HCT116 (cell line): Measurements from ENCODE around the gene RWDD1. TPM values are rescaled to one million over a fixed set of nuclear protein-coding genes. Genes with fewer than 3 reads are reported as not detected.

ENCODE experiments used
- ATAC-seq: fragments of 200-7000 bp; cut with Tn5 transposase; 2 replicates; pipeline ENCODE4 v1.9.1; 2020; ENCODE audit warnings: mild to moderate bottlenecking, moderate library complexity
- BruUV-seq: library from RNA; stranded (reverse); fragments of 400-500 nt; replicated peaks from 2 replicates; lab custom pipeline; 2021; lab: Mats Ljungman, UMichigan
- CTCF ChIA-PET: fragments of 300-600 bp; sonication (Branson Sonifier 250); formaldehyde crosslinking; loops from one replicate; lab custom pipeline; 2021; ENCODE audit warnings: antibody characterized with exemption; lab: Charles Lee
- POLR2A ChIA-PET: fragments of 300-600, 350-600 bp; sonication (Branson Sonifier 250); formaldehyde crosslinking; loops from one replicate; lab custom pipeline; 2021; ENCODE audit warnings: antibody characterized with exemption; lab: Charles Lee
- RAD21 ChIA-PET, 2 experiments: fragments of 300-600 bp; sonication (Branson Sonifier 250); formaldehyde crosslinking; loops; one replicate each; lab custom pipeline; 2023; ENCODE audit warnings: low total read pairs in 2 of 2; ENCODE audit not compliant: uncharacterized antibody in 2 of 2, unreplicated experiment in 2 of 2, low non-redundant PET in 1 of 2; lab: Charles Lee
- DNase-seq: peaks from one replicate; pipeline ENCODE4 v3.0.0-alpha.2; 2010; ENCODE audit warnings: low read depth, low spot score
- H2AFZ ChIP-seq: fragments of 200-600 bp; shearing (Covaris generic), sonication (generic); 2 replicates; pipeline ENCODE4 v1.6.1; 2017; ENCODE audit warnings: low read depth, mixed run types, mixed read lengths, antibody characterized with exemption, low read length; ENCODE audit not compliant: poor library complexity, severe bottlenecking
- H3K27ac ChIP-seq: 2 replicates; pipeline ENCODE4 v1.5.1; 2012; ENCODE audit warnings: low read depth, low read length
- H3K27me3 ChIP-seq: fragments of 200-600 bp; sonication (generic); 2 replicates; pipeline ENCODE4 v1.6.1; 2016; ENCODE audit warnings: mixed run types, low read length, mixed read lengths; ENCODE audit not compliant: insufficient read depth
- H3K36me3 ChIP-seq, 2 experiments: fragments of 200-500 bp in 1 of 2; fragments of 200-600 bp in 1 of 2; sonication (Bioruptor generic) in 1 of 2; sonication (generic) in 1 of 2; 2 replicates each; pipeline versions ENCODE4 v1.5.1 to v1.6.1; 2014 to 2016; ENCODE audit warnings: low read length in 2 of 2, inconsistent platforms in 1 of 2, mixed read lengths in 1 of 2, mixed run types in 1 of 2; ENCODE audit not compliant: insufficient read depth in 2 of 2, control insufficient read depth in 1 of 2
- H3K4me1 ChIP-seq, 2 experiments: fragments of 200-600 bp in 1 of 2; sonication (generic) in 1 of 2; 2 replicates each; pipeline versions ENCODE4 v1.5.1 to v1.6.1; 2012 to 2017; ENCODE audit warnings: low read length in 2 of 2, inconsistent platforms in 1 of 2, mild to moderate bottlenecking in 1 of 2, mixed read lengths in 1 of 2, mixed run types in 1 of 2, moderate library complexity in 1 of 2; ENCODE audit not compliant: insufficient read depth in 2 of 2, control insufficient read depth in 1 of 2
- H3K4me2 ChIP-seq: fragments of 200-600 bp; sonication (generic); 2 replicates; pipeline ENCODE4 v1.6.1; 2017; ENCODE audit warnings: mixed run types, low read length, mixed read lengths
- H3K4me3 ChIP-seq, 2 experiments: fragments of 200-600 bp in 1 of 2; sonication (generic) in 1 of 2; replicated peaks in 1 of 2; 2 replicates each; pipeline ENCODE4 v1.5.1; 2011 to 2016; ENCODE audit warnings: low read length in 2 of 2, control low read depth in 1 of 2, low read depth in 1 of 2, mild to moderate bottlenecking in 1 of 2, mixed read lengths in 1 of 2, mixed run types in 1 of 2
- H3K79me2 ChIP-seq: fragments of 200-600 bp; sonication (generic); 2 replicates; pipeline ENCODE4 v1.6.1; 2017; ENCODE audit warnings: mild to moderate bottlenecking, mixed run types, low read length, moderate library complexity, mixed read lengths; ENCODE audit not compliant: insufficient read depth
- H3K9ac ChIP-seq: fragments of 200-600 bp; sonication (generic); 2 replicates; pipeline ENCODE4 v1.6.1; 2016; ENCODE audit warnings: low read length, mixed read lengths
- H3K9me2 ChIP-seq: fragments of 200-600 bp; sonication (generic), shearing (Covaris generic); 2 replicates; pipeline ENCODE4 v1.6.1; 2017; ENCODE audit warnings: mixed run types, mild to moderate bottlenecking, moderate library complexity; ENCODE audit not compliant: insufficient read depth
- H3K9me3 ChIP-seq, 2 experiments: fragments of 200-500 bp in 1 of 2; fragments of 200-600 bp in 1 of 2; sonication (Bioruptor generic) in 1 of 2; sonication (generic) in 1 of 2; 2 replicates each; pipeline ENCODE4 v1.6.1; 2014 to 2017; ENCODE audit warnings: low read length in 2 of 2, mixed read lengths in 2 of 2, inconsistent platforms in 1 of 2, low read depth in 1 of 2, mild to moderate bottlenecking in 1 of 2, mixed run types in 1 of 2, moderate library complexity in 1 of 2; ENCODE audit not compliant: control insufficient read depth in 1 of 2, insufficient read depth in 1 of 2
- H4K20me1 ChIP-seq: fragments of 200-600 bp; sonication (generic), shearing (Covaris generic); 2 replicates; pipeline ENCODE4 v1.6.1; 2017; ENCODE audit warnings: mixed run types, mild to moderate bottlenecking, moderate library complexity; ENCODE audit not compliant: insufficient read depth
- CEBPB ChIP-seq: IDR thresholded peaks from 2 replicates; pipeline ENCODE4 v1.6.1; 2012; ENCODE audit warnings: low read depth
- CTCF ChIP-seq, 3 experiments: fragments of 200-600 bp in 1 of 3; sonication (generic) in 1 of 3; IDR thresholded peaks in 2 of 3; conservative IDR thresholded peaks in 1 of 3; 2 replicates each; pipeline ENCODE4 v1.5.1; 2012 to 2017; ENCODE audit warnings: low read depth in 2 of 3, low read length in 2 of 3, antibody characterized with exemption in 1 of 3, borderline replicate concordance in 1 of 3, control low read depth in 1 of 3, mild to moderate bottlenecking in 1 of 3, mixed read lengths in 1 of 3, mixed run types in 1 of 3, moderate library complexity in 1 of 3; ENCODE audit not compliant: insufficient read depth in 1 of 3
- ELF1 ChIP-seq: IDR thresholded peaks from 2 replicates; pipeline ENCODE4 v1.6.1; 2012; ENCODE audit warnings: low read depth, borderline replicate concordance
- EZH2phosphoT487 ChIP-seq: fragments of 200-600 bp; IDR thresholded peaks from 2 replicates; pipeline ENCODE4 v1.6.1; 2018; ENCODE audit warnings: antibody characterized with exemption, borderline replicate concordance
- FOSL1 ChIP-seq: IDR thresholded peaks from 2 replicates; pipeline ENCODE4 v1.6.1; 2012; ENCODE audit warnings: low read depth
- JUND ChIP-seq: IDR thresholded peaks from 2 replicates; pipeline ENCODE4 v1.6.1; 2012
- RAD21 ChIP-seq: IDR thresholded peaks from 2 replicates; pipeline ENCODE4 v1.6.1; 2012; ENCODE audit warnings: low read depth, mild to moderate bottlenecking
- SIN3A ChIP-seq: IDR thresholded peaks from 2 replicates; pipeline ENCODE4 v1.6.1; 2012; ENCODE audit warnings: low read depth
- YY1 ChIP-seq: IDR thresholded peaks from 2 replicates; pipeline ENCODE4 v1.6.1; 2011; ENCODE audit warnings: low read length, low read depth, moderate library complexity, mild to moderate bottlenecking; ENCODE audit not compliant: insufficient replicate concordance; ENCODE audit errors: extremely low read depth
- ZBTB33 ChIP-seq: IDR thresholded peaks from 2 replicates; pipeline ENCODE4 v1.6.1; 2011; ENCODE audit warnings: mild to moderate bottlenecking, low read length, moderate library complexity; ENCODE audit not compliant: insufficient replicate concordance; ENCODE audit errors: extremely low read depth
- ZFX ChIP-seq: fragments of 450-650 bp; IDR thresholded peaks from 2 replicates; pipeline ENCODE4 v1.6.1; 2017
- ZNF274 ChIP-seq: fragments of 200-500 bp; sonication (Bioruptor generic); IDR thresholded peaks from 2 replicates; pipeline ENCODE4 v1.6.1; 2014; ENCODE audit warnings: mild to moderate bottlenecking, low read depth, low read length, inconsistent platforms
- intact Hi-C: fragments of 100-400 bp; cut with micrococcal nuclease; formaldehyde crosslinking; loops from 2 replicates; pipeline ENCODE4 v1.10.0; 2022
- total RNA-seq: library from RNA; stranded (reverse); gene quantifications from one replicate; pipeline ENCODE4 v1.2.1, GENCODE V29; 2021; ENCODE audit not compliant: unreplicated experiment
- TF ChIP-seq, protein P1 (sequence below): IDR thresholded peaks from 2 replicates; pipeline ENCODE4 v1.6.1; 2012

The RWDD1 gene
- total RNA-seq, 1 experiment from 2014 or later, result 24.4 TPM

DNA sequence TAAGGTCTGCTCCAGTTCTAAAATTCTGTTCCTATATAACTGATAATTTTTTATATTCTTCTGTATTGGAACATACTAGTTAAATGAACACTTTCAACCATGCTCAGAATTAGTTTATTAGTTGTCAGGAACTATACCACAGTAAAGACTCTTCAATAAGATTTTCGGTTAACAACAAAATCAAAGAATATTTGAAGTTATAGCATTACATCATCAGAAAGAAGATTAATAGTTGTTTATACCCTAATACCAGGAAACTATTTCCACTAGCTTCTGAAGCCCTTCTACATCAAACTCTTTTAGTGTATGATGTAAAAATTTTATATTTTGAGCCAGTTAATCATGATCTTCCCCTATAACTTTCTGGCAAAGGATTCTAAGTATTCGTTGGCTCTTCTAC is 11.2 kb upstream of the RWDD1 start:
- ChIA-PET RAD21 (interaction anchor here in 1 of 2 experiments (1.1 kb wide), 1 partner anchor 291 kb away, joined by 3 read pairs; no protein-coding TSS in a partner anchor), POLR2A (interaction anchor here (1.7 kb wide), 1 partner anchor 273 kb away, joined by 4 read pairs; no protein-coding TSS in a partner anchor)
- intact Hi-C loops, result loop anchor here (2.0 kb wide), 3 partner anchors 273 to 341 kb away; no protein-coding TSS in a partner anchor

DNA sequence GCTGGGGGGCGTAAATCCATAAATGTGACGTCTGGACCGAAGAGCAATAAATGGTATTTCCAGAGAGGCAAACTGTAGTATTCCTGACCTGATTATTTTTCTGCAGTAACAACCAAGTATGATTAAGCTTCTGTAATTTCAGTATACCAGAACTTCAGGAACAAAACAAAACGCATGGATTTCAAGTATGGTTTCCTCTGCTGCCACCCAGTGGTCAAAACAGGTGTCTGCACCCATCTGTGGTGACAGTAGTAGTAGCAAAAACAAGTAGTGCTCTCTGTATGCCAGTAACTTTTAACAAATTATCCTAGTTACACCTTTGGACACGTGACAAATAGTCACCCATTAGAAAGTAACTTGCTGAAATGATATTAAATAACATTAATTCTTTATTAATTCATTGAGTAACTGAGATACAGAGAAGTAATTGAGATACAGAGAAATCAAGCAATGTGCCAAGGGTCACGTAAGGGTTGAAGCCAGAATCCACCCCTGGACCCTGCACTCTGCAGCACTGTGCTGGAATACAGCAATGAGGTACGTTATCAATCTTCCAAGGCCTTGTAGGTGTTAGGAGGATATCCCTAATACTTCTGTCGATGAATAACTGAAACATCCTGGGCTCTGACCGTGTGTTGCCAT is 9.8 kb upstream of the RWDD1 start:
- Histone ChIP-seq H3K9me3 (no peaks in the 10 kb centered on the region), H3K4me2 (peak overlapping the region; percentile 3; the same call in 1 of the 2 replicates), H2AFZ (peak overlapping the region; percentile 93), H3K36me3 (no peaks in the 10 kb centered on the region), H3K4me1 (peaks cover 3 to 20% of the 10 kb centered on the region in 2 experiments; a peak in 3 of 4 replicates), H3K9ac (no peak overlapping the region), H3K4me3 (no peak overlapping the region), H3K79me2 (no peaks in the 10 kb centered on the region), H3K27ac (no peak overlapping the region), H3K27me3 (no peaks in the 10 kb centered on the region), H3K9me2 (no peaks in the 10 kb centered on the region), H4K20me1 (no peaks in the 10 kb centered on the region)
- ATAC-seq, result peak; percentile 80
- CTCF ChIA-PET, result interaction anchor here (0.9 to 2.6 kb wide), 12 partner anchors 9 to 343 kb away, joined by 3 to 33 read pairs (median 8); partner anchors contain the start of genes RWDD1 and TRAPPC3L
- RAD21 ChIA-PET, result interaction anchor here (1.0 to 1.1 kb wide), 2 partner anchors 274 to 292 kb away, joined by 3 to 5 read pairs; no protein-coding TSS in a partner anchor
- intact Hi-C loops, result loop anchor here (1.0 to 2.0 kb wide), 4 partner anchors 25 to 343 kb away; no protein-coding TSS in a partner anchor
- BruUV-seq, result no TSS peak
- DNase-seq, result peak; percentile 55
- POLR2A ChIA-PET, result interaction anchor here (1.0 to 1.7 kb wide), 3 partner anchors 10 to 293 kb away, joined by 4 to 6 read pairs (median 4); partner anchors contain the start of gene RWDD1
- no peak for TF ChIP-seq EZH2phosphoT487
- TF ChIP-seq CEBPB, result no peak
- TF ChIP-seq ZBTB33, result no peak
- no peak for TF ChIP-seq ZNF274
- TF ChIP-seq RAD21, result peak; percentile 87
- peak; percentile 90 to 95 (median 91) for TF ChIP-seq CTCF (IDR thresholded peaks at IDR 0.05 in 2 of 3, conservative IDR thresholded peaks at IDR 0.05 in 1 of 3; ENCODE audit: borderline replicate concordance in 1 of 3, insufficient read depth in 1 of 3, low read depth in 2 of 3, low read length in 2 of 3)
- no peak for TF ChIP-seq YY1
- TF ChIP-seq SIN3A, result no peak
- TF ChIP-seq, protein P1, sequence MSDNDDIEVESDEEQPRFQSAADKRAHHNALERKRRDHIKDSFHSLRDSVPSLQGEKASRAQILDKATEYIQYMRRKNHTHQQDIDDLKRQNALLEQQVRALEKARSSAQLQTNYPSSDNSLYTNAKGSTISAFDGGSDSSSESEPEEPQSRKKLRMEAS, result no peak
- TF ChIP-seq ELF1, result no peak
- TF ChIP-seq JUND, result no peak
- no peak for TF ChIP-seq ZFX
- TF ChIP-seq FOSL1, result no peak

More for the DNA sequence above, 11.2 kb upstream of the RWDD1 start:
- no peaks in the 10 kb centered on the region for H3K36me3 ChIP-seq
- no peak overlapping the region for H3K27ac ChIP-seq
- TF ChIP-seq FOSL1, result no peak
- TF ChIP-seq, all 23 proteins: peak for 0
- Histone ChIP-seq H3K27me3 (no peaks in the 10 kb centered on the region), H3K9ac (no peak overlapping the region), H2AFZ (peak overlapping the region; percentile 47), H3K4me1 (peaks cover 3 to 29% of the 10 kb centered on the region in 2 experiments; a peak in 3 of 4 replicates), H3K9me3 (no peaks in the 10 kb centered on the region), H3K4me2 (no peak overlapping the region), H4K20me1 (no peaks in the 10 kb centered on the region), H3K9me2 (no peaks in the 10 kb centered on the region), H3K4me3 (no peak overlapping the region), H3K79me2 (no peaks in the 10 kb centered on the region)
- BruUV-seq, result no TSS peak
- CTCF ChIA-PET, result interaction anchor here (1.1 to 2.6 kb wide), 7 partner anchors 12 to 342 kb away, joined by 3 to 33 read pairs (median 9); partner anchors contain the start of gene RWDD1
- ATAC-seq (no peak), DNase-seq (no peak)
